GM18517 (cell line): ENCODE data around the gene CEP85L.

Experiments used
- ATAC-seq: cut with Tn5 transposase; IDR thresholded peaks from one replicate; pipeline ENCODE4 v1.9.1; 2021; ENCODE audit warnings: mild to moderate bottlenecking, moderate library complexity; ENCODE audit not compliant: unreplicated experiment

CEP85L gene

DNA sequence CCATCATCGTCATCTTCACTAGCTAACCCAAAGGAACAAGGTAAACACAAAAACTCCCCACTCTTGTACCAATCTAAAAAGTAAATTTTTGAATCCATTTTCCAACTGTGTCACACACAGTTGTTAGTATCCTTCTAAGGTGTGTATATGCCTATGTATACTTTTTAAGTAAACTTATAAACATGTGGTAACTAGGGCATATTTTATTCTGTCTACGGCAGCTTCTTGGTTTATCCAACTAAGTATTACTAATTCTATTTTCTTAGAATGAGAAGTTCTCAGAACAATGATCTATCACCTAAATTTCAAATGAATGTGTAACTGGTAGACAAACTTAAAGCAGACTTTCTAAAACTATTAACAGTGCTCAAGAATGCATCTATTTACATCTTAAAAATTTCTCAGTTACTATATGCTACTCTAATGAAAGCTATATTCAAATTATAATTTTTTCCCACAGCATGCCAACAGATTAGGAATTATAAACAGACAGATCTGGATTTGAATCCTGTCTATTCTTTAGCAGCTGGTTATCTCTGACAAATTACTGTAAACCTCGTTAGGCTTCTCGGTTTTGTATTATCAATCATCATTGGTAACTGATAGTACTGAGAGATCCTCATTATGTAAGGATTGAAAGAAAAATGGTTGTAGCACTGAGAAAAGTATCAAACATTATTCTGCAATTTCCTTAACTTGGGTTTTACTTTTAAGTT, 105.1 kb downstream of the CEP85L start:
- no peak for ATAC-seq

DNA sequence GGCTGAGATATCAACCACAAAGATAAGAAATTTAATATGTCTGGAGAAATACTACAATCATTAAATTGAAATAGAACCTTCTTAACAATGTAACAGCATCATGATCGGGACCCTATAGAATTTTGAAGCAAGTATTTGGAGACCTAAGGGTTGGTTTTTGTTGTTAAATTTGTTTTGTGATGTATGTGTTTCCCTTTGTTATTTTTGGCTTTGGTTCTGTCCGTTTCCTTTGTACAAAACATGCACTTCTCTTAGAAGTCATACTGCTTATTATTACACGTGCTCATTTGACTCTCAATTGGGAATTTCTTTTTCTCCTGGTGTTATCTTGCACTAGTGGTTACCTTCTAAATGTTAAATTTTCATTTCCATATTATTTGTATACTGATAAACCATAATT, 107.3 kb downstream of the CEP85L start:
- ATAC-seq = no peak

DNA sequence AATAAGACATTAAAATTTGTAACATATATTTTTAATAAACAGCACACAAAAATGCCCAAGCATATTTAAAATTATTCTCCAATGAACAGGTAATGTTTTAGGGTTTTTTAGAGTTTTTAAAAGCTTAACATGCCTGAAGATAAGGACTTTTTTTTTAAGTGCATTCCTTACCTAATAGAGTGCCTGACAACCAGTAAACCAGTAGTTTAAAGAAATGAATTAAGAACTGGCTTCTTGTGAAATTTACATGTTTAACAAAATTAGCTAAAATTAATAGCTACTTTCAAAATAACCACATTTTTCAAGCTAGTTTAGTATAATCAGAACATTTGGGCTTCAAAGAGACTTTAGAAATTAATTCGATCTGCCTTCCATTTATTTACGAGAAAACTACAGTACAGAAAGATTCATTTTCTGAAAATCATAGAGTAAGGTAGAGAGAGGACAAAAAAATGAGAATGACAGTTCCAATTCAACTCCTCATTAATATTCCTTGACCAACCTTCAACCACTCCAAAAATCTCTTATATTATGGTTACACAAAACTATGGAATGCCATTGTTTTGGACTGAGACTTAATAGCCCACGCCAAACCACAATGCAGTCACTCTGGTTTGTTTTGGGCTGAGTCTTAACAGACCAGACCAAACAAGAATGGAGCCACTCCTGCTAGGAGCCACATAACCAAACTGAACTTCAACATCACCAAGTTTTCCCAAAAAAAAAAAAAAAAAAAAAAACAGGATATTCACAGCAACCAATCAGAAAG, 109.0 kb downstream of the CEP85L start:
- ATAC-seq = no peak

DNA sequence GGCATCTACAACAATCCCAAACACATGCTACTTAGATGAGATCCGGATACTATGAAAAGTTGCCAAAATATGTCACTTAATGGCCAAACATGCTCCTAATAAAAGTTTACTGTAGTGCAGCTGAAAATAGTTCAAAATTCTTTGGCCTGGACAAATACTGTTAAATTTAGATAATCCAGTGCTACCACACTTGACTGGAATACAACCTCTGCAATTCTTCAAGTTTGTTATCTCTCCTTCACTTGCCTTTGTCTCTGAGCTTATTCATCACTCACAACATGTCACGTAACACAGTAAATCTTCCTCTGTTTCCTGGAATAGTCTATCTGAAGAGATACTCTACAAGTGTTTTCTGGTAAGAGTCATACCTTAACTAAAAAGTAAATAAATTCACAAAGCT, 113.8 kb downstream of the CEP85L start:
- no peak for ATAC-seq

DNA sequence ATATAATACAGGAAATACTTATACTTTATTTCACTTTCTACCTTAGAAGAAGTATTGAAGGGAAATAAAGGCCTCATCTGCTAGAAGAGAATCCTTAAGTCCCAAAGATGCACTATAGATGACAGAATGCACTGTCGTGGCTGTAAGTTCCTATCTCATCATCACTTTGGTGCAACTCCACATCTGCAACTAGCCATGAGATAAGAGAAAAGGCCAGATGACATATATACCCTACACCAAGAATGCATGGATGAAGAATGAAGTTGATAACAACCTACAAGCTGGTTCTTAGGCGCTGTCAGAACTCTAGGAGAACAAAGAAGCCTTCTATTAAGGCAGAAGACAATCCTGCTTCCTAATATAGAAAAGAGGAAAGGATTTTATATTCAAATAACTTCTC, 114.9 kb downstream of the CEP85L start:
- ATAC-seq = no peak

DNA sequence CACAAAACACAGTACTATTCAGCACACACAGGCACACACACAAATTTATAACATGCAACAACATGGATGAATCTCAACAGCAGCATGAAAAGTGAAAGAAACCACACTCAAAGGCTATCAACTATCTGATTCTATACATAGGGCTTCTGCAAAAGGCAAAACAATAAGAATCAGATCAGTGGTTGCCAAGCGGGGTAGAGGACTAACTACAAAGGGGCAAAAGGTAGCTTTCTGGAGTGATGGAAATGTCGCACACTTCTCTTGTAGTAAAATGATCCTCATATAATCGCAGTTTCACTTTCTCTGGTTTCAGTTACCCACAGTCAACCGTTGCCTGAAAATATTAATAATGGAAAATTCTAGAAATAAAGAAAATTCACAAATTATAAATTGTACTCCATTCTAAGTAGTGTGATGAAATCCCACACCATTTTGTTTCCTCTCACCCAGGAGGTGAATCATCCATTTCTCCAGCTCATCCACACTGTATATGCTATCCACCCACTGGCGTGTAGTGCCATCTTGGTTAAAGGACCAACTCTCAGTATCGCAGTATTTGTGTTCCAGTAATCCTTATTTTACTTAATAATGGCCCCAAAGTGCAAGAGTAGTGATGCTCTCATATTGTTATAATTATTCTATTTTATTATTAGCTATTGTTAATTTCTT, 116.1 kb downstream of the CEP85L start:
- no peak for ATAC-seq

DNA sequence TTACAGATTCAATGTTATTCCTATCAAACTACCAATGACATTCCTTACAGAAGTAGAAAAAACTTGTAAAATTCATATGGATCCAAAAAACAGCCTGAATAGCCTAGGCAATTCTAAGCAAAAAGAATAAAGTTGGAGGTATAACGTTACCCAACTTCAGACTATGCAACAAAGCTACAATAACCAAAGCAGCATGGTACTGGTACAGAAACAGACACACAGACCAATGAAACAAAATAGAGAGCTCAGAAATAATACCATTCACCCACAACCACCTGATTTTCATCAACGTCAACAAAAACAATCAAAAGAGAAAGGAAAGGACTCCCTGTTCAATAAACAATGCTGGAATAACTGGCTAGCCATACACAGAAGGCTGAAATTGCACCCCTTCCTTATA, 120.4 kb downstream of the CEP85L start:
- ATAC-seq = no peak

DNA sequence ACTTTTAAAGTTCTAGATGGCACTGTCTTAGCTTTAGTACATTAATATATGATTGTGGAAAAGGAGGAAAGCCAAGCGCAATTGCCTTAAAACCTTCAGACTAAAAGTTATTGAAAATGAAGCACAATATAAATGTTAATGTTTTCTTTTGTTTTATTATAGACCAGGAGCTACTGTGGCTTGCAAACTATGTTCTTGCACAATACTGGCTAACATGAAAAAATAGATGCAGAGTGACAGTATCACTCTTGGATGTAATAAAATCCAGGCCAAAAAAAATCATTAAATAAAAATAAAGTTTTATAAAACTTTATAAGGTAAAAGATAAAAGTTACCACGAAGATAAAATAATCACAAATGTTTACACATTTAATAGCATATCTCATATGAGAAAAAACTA, 121.6 kb downstream of the CEP85L start:
- no peak for ATAC-seq

DNA sequence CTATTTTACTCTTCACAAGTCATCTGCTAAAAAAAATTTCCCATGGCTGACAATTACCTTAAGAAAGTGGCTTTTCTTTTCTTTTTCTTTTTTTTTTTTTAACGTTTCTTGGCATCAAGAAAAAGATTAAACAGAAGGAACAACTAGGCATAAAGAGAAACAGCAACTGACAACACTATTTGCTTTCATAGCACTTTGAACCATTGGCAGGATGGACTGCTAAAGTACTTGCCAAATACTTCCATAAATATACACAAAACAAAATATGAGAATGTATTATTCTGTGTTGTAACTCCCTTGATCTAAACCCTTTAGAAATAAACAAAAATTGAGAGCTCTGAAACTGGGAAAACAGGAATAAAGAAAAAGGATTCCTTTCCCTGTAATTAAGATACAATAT, 123.3 kb downstream of the CEP85L start:
- ATAC-seq = no peak

DNA sequence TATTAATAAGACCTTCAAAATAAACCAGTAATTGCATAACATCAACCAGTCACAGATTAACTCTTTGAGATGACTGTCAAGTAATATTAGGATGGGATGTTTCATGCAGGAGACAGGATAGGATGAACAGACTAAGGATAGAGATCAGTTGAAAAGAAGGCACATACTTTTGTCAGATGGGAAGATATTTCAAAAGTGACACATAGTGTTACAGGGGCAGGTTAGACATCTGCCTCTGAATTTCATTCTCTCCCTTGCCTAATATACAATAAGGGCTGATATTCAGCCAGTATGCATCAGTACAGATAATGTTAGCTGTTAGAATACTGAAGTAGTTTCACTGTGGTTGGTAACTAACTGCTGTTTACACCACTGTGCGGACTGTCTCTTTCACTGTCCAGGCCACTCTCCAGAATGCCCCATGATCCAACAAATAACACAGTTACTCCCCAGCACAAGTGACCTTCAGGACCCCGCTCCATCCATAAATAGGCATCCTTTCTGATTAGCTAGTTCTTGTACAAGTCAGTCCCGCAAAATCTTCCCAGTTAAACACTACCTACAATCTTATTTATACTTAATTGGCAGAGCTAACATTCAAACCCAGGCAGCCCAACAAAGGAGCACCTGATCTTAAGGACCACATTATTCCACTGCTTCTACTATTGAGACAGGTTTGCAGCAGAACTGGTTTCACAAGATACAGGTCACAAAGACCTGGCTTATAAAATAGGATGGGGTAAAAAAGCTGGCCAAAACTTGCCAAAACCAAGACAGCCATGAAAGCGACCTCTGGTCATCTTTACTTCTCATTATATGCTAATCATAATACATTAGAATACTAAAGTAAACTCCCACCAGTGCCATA, 125.2 kb downstream of the CEP85L start:
- ATAC-seq = no peak

DNA sequence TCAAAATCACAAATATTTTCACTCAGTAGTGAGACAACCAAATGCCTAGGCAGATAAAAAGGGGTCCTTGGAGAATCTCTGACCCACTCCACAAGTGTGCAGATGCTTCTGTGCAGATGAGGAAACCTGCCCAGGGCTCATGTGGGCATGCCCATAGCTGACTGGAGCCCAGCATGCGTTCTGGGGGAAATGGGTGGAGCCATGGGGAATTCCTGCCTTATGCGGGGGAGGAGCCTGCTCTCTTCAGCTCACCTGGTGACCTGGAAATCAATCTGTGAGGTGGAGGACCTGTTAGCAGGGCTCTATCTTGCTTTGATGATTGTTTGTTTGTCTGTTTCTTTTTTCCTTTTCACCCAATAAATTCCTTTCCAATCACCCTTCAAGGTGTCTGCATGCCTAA, 126.7 kb downstream of the CEP85L start:
- ATAC-seq = no peak

DNA sequence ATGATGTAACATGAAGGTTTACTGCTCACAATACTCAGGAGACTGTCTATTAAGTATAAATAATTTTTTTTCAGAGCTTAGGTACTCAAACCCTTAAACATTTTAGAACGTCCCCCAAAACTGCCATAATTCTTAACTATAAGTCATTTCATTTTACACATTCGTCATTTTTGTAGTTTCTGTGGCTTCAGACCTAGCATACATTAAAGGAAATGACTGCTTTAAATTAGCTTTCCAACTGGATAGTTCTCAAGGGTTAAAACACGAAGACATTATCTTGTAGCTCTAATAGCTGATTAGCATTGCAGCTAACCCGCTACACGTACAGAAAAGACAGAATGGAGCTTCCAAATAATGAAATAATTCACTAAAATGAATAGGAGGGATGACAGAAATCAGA, 128.2 kb downstream of the CEP85L start:
- peak; percentile 66 for ATAC-seq

DNA sequence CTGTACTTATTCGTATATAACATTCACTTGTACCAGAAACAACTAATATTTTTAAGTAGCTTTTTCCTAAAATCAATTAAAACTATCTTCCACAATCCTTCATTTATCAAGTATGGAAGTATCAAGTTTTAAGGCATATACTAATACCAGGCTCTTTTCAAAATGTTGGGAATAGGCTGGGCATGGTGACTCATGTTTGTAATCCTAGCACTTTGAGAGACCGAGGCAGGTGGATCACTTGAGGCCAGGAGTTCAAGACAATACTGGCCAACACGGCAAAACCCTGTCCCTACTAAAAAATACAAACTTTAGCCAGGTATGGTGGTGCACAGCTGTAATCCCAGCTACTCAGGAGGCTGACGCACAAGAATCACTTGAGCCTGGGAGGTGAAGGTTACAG, 129.0 kb downstream of the CEP85L start:
- no peak for ATAC-seq

DNA sequence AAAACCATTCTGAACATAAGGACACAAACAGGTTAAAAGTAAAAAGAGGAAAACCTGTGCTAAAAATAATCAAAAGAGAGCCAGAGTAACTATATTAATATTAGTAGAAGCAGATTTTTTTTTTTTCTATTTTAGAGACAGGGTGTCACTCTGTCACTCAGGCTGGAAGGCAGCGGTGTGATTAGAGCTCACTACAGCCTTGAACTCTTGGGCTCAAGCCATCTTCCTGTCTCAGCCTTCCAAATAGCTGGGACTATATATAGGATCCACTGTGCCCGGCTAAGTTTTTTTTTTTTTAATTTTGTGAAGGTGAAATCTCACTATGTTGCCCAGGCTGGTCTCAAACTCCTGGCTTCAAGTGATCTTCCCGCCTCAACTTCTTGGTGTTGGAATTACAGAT, 136.7 kb downstream of the CEP85L start:
- no peak for ATAC-seq

DNA sequence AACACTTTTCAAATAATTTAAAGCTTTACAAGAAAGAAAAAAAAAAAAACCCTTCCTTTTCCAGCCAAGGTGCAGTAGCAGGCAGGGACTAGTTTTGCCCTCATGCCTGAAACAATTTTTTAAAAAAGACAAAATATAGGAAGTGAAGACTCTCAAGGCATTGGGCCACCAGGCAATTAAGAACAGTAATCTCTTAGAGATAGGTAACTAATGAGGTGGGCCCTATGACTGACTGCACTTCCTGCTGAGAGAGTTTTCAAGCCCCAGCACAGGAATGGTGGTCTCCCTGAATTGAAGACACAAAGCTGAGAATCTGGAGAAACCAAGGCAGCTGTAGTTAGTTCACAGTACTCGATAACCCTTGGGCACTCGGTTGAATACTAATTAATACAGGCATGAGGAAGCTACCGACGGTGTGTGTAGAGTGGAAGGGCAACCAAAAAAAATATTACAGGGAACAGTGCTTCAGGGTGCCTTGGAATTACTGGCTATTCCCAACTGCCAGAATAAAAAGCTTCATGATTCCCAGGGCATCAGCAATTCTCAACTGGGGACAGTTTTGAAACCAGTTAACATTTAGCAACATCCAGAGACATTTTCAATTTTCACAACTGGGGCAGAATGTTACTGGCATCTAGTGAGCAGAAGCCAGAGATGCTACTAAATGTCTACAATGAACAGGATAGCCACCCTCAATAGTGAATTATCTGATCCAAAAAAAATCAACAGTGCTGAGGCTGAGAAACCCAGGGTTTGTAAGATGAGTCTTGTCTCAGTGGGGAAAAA, 139.3 kb downstream of the CEP85L start:
- ATAC-seq = no peak

DNA sequence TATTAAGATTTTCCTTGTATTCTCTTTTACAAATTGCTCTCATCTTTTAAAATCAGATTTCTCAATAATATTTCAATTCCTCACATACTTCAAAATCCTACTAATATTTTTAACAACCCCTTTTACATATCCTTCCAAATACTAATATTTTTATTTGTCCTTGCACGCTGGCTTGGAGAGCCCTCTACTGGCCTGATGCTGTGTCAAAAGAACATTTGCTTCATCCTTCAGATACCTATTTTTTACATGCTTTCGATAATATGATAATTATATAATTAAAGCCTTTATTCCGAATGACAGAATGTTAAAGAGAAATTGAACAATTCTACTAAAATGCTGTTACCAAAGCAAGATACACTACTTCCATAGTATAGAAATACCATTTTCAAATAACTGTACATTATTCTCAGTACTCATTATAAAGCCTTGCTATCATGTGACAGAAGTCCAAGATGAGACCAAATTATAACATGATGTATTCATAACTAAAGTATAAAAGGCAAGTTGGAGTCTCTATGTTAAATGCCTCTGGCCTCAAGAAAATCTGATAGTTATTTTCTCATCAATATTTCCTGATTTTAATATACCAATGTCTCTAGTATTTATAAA, 142.3 kb downstream of the CEP85L start:
- ATAC-seq = no peak

DNA sequence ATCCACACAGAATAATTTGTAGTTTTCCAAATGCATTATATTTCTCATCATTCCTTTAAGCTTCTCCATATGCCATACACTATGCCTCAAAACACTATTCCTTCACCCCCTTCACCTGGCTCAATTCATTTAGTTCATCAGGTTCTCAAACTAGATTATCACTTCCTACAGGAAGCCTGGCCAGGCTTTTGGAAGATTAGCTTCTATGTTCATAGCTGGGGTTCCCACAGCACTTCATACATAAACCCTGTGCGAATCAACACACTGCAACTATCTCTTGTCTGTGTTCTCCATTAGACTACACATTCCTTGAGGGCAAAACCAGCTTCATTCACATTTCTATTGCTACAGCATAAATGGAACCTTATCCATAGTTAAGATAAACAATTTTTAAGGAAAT, 143.8 kb downstream of the CEP85L start:
- ATAC-seq = no peak

DNA sequence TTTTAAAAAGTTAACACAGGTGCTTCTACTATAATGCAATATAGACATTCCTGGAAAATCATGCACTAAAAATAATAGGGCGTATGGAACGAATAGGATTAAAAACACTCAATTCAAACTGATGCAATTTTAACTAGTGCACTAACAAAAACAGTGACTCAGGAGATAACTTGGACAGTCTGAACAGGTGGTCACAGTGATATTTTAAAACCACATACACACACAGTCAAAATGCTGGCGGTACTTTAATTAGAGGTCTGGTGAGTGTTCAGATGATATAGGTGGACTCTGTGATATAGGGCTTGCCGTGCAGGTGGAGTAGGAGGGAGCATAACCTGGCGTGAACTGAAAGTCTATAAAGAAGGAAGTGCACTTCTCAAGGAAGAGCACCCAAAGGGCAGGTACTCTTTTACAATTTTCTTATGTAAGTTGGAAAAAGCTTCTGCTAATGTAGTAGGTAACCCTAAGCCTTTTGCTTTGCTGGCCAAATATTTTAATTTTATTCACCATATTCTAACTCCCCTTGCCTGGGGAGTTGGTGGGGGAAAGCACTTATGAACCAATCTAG, 145.2 kb downstream of the CEP85L start:
- no peak for ATAC-seq

DNA sequence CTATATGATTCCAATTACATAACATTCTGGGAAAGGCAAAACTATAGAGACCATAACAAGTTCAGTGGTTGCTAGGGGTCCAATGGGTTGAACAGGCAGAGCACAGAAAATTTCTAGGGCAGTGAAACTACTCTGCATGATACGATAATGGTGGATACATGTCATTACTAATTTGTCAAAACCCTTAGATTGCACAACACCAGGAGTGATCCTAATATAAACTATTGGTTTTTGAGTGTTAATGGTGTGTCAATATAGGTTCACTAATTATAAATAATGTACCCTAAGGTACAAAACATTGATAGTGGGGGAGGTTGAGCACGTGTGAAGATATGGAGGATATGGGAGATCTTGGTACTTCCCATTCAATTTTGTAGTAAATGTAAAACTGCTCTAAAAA, 145.7 kb downstream of the CEP85L start:
- no peak for ATAC-seq

DNA sequence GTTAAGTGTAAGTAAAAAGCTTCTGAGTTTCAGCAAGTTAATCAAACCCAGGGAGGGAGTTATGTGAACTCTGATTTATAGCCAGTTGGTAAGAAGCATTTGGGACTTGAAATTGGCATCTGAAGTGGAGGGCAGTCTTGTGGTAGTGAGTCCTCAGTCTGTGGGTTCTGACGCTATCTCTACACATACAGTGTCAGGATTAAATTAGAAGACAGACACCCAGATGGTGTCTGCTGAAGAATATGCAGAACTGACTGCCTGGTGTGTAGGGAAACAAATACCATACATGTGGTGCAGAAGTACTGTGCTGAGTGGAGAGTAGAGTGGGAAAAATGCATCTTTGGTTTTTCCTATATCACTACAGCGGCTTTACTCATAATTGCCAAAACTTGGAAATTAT, 146.8 kb downstream of the CEP85L start:
- ATAC-seq = no peak
